Prostate gland (tissue), 2 donors: ENCODE results near the gene SUSD3.

Experiments
- CTCF ChIP-seq, 4 experiments: fragments of 200-600 bp in 2 of 4; fragments of 450-650 bp in 2 of 4; sonication (generic) in 2 of 4; IDR thresholded peaks; 1 replicate in 3 of 4; 2 replicates in 1 of 4; pipeline ENCODE4 v1.5.1; 2016 to 2019; ENCODE audit warnings: antibody characterized with exemption in 4 of 4, mild to moderate bottlenecking in 2 of 4, moderate library complexity in 2 of 4
- POLR2AphosphoS5 ChIP-seq: sonication (generic); formaldehyde crosslinking; IDR thresholded peaks from one replicate; pipeline ENCODE4 v1.6.1; 2017; ENCODE audit warnings: antibody characterized with exemption

- TF ChIP-seq CTCF (IDR thresholded peaks at IDR 0.05) (no peak), POLR2AphosphoS5 (no peak)
Observed at GRCh38 chr9:93120846-93121315, 62.4 kb downstream of the SUSD3 start.
